NCI-H2029 treated with DMSO at 0.1 percent for 48 hours (cell line): Measurements from ENCODE around the gene FAM43B.

Source experiments
- DNase-seq: peaks from one replicate; lab custom pipeline; 2025; lab: John Stamatoyannopoulos, UW

FAM43B gene

DNA sequence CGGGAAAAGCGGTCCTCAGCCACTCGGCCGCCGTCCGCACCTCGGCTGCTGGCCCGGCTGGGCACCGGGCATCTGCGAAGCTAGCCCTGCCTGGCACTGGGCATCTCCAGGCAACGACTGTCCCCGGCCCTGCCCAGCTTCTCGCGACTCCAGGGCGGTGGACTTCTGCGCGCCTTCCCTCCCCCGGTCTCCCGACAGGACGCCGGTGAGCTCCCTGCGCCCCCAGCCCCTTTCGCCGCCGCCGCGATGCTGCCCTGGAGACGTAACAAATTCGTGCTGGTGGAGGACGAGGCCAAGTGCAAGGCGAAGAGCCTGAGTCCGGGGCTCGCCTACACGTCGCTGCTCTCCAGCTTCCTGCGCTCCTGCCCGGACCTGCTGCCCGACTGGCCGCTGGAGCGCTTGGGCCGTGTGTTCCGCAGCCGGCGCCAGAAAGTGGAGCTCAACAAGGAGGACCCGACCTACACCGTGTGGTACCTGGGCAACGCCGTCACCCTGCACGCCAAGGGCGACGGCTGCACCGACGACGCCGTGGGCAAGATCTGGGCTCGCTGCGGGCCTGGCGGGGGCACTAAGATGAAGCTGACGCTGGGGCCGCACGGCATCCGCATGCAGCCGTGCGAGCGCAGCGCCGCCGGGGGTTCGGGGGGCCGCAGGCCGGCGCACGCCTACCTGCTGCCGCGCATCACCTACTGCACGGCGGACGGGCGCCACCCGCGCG, 514 bp downstream of the FAM43B start:
- DNase-seq: no peak

- no peak for DNase-seq
Observed at GRCh38 chr1:20555025-20555757, 2.8 kb downstream of the FAM43B start.

DNA sequence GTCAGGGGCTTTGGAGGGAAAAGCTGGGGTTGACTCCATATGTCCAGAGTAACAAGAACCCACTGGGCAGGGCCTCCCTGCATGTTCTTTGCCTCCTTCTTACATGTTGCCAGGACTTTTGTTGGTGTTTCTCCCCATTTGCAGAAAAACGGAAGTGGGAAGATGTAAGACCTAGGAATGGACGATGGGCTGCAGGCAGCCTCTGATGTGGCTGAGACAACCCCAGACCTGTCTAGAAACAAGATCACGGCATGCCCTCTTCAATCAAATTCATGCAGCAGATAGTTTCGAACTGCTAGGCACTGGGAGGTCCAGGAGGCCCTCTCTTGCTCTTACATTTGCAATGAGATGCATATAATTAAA, 3.4 kb downstream of the FAM43B start:
- no peak for DNase-seq

DNA sequence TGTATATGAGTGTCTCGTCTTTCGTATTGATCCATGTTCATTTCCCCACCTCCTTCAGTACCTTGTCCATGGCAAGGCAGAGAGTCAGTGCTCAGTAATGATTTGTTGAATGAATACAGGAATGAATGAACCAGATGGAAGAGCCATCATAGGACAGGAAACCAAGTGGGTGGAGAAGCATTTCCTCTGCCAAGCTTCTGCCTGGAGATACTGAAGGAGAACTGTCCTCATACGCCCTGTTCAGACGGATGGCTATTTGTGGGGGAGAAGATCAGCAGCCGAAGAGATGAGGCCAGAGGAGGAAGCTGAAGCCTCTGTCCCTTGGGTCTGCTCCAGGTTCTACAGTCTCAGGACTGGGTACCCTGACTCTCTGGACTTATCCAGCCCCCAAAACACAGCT, 5.8 kb downstream of the FAM43B start:
- no peak for DNase-seq

DNA sequence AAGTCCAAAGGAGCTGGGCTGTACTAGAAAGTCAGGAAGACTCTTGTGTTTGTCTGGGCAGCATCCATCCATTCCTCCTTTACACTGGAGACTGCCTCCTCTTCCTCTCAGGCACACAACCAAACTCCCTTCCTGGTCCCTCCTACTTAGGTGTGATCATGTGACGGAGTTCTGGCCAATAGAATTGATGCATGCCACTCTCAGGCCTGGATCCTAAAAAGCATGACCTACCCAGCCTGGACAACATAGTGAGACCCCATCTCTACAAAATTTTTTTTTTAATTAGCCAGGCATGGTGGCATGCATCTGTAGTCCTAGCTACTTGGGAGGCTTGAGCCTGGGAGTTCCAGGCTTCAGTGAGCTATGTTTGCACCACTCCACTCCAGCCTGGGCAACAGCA, 8.6 kb downstream of the FAM43B start:
- DNase-seq: no peak

DNA sequence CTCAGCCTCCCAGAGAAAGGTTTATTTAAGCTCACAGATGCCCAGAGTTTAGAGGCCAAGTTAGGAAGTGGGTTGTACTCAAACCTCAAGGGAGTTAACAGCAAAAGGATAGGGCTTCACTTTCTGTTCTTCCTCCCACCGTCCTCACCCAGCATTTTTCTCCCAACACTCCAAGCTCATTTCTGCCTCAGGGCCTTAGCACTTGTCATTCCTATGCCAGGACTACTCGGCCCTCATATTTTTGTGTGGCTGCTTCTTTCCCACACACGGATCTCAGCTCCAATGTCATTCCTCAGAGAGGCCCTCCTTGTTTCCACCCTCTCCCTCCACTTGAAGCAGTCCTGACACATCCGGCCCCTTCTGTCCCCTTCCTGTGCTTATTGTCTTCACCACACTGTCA, 12.9 kb downstream of the FAM43B start:
- no peak for DNase-seq

GRCh38 chr1:20569523-20570098, 17.2 kb downstream of the FAM43B start:
- DNase-seq: no peak

DNA sequence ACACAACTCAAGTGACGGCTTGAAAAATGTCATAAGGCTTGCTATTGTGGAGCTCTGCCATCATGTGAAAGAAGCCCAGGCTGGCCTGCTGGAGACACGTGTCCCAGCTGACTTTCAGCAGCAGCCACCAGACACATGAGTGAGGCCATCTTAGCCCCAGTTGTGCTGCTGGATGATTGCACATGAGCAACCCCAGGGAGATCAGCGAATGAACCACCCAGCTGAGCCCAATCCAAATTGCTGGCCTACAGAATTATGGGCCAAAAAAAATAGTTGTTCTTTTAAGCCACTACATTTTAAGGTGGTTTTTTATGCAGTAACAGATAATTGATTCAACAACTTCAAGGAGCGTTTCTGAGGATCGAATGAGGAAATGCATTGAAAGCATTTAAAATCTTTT, 19.1 kb downstream of the FAM43B start:
- DNase-seq: no peak

GRCh38 chr1:20573987-20574386, 21.6 kb downstream of the FAM43B start:
- DNase-seq: no peak

DNA sequence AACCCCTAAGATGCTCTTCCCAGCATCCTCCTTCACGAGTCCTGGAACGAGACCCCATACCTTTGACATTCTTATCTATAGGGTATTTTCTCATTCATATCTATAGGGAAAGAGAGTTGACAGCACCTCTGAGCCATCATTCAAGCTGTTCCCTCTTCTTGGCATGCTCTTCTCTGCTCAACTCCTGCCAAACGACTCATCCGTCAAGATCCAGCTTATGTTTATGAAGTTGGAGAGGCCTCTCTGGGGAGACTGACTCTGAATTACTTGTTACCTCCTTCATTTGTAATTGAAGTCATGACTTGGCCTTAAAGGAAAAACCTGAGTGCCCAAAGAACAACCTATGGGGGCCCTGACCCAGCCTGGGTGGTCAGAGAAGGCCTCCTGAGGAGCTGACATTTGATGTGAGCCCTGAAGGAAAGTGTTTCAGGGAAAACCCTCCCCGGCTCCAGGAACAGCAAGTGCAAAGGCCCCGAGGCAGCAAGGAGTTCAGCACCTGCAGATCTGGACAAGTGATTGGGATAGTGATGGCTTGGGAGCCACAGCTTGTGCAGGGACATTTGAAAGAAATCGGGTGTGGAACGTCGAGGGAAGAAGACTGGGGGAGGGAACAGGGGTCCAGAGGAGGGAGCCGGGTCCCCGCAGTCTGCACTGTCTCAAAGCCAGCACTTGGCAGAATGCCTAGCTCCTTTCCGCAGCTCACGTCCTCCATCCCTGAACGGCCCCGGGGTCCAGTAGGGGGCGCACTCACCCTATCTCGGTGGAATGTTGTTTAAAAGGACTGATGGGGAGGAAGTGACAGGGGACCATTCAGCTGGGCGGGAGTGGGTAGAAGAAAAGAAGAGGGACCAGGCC, 22.5 kb downstream of the FAM43B start:
- peak; percentile 27 for DNase-seq

GRCh38 chr1:20575541-20576336, 23.4 kb downstream of the FAM43B start:
- no peak for DNase-seq

DNA sequence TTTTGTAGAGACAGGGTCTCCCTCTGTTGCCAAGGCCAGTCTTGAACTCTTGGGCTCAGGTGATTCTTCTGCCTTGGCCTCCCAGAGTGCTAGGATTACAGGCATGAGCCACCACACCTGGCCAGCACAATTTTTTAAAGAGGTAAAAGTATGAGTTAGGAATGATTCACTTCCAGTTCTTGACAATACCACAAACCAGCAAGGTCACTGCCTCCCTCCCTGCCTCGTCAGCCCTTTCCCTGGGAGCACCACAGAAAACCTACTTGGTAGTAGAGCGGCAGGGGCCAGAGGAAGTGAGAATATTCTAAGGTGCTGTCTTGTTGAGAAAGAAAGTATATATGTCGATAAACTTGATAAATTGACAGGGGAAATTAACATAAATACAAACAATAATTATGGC, 25.7 kb downstream of the FAM43B start:
- no peak for DNase-seq

DNA sequence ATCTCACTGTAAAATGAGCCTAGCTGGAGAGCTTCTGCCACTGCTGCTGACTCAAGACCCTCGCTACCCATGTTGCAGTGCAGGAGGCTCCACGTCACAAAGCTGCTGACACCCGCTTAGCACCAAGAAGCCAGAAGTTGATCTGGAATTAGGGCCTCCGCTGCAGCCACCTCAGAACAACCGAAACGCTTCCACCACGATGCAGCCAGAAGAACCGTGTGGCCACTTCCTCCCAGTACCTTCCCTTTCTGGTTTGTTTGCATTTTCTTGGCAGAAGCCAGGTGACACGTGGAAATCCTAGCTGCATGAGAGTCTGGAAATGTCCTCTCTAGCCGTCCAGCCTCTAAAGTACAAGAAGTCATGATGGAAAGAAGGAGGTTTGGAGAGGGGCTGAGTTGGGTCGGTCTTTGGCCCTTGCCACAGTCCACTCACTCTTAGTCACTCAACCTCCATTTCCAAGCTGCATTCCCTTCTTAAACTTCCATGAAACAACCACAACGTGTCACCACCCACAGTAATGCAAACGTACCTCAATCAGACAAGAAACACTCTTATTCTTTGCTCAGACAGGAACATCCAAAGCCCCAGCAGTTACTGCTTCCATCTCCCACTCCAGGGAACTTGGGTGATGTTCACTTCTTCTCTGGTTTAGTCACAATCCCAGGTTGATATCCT, 26.5 kb downstream of the FAM43B start:
- no peak for DNase-seq

DNA sequence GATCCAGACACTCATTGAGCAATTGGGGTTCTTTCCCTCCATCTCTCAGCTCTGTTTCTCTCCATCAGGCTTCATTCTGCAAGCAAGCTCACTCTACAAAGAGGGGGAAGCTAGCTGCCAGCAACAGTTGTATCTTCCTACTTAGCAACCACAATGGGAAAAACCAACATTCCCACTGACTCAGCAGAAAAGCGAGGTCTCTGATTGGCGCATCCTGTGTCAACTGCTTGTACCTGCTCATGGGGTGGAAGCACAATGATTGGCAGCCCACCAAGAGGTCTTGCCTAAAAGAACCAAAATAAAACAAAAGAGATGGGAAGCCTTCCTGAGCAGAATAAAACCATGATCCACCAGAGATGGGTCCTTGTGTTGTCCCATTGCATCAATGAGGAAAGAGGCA, 32.5 kb downstream of the FAM43B start:
- no peak for DNase-seq

DNA sequence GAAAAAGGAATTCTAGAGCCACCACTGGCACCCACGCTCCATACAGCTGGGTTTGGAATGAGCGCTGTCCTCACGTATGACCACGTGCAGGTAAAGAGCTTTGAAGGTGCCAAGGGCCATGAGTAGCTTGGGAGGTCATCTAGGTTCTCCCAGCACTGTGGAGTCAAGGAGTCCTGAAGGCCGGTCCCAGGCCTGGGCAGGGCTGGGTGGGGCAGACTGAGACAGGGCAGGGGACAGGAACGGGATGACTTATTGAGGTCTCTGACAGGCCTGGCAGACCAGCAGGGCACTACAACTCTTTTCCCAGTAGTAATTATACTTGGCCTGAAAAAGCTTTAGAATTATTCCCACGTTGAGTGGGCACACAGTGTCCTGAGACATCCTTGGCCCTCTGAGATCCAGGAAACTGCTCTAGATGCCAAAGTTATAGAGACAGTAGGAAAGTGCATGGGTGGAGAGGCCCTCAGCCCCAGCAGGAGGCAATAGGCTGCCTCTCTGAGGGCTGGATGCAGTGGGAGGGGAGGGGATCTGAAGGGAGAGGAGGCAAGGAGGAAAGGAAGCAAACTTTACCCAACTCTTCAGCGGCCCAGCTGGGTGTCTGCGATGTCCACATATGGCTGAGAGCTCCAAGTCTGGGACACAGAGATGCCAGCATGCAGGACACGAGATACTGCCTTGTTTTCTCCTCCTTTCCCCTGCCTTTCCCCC, 34.7 kb downstream of the FAM43B start:
- DNase-seq: no peak

- no peak for DNase-seq
Observed at GRCh38 chr1:20587661-20588053, 35.3 kb downstream of the FAM43B start.

DNA sequence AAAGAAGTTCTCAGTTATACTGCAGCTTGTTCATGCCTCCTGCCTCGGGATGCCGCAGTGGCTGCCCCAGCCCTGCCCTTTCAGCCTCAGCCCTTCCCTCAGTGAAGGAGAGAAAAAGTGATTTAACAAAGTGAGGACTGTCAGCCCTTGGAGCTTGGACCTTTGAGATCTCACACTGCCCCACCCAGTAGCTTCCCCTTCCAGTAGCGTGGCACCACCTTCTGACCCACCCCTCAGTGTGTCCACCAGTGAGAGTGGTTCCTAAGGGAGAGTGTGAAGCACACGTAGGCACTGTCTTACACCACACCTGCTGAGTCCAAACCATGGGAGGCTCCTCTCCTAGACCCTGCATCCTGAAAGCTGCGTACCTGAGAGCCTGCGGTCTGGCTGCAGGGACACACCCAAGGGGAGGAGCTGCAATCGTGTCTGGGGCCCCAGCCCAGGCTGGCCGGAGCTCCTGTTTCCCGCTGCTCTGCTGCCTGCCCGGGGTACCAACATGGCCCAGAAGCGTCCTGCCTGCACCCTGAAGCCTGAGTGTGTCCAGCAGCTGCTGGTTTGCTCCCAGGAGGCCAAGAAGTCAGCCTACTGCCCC, 36.4 kb downstream of the FAM43B start, which contains the start of gene CDA:
CDA (plus strand) TSS at position 464 of the 592 bp plus-strand sequence; CDS start at position 497, 33 bp downstream.
- DNase-seq: no peak

DNA sequence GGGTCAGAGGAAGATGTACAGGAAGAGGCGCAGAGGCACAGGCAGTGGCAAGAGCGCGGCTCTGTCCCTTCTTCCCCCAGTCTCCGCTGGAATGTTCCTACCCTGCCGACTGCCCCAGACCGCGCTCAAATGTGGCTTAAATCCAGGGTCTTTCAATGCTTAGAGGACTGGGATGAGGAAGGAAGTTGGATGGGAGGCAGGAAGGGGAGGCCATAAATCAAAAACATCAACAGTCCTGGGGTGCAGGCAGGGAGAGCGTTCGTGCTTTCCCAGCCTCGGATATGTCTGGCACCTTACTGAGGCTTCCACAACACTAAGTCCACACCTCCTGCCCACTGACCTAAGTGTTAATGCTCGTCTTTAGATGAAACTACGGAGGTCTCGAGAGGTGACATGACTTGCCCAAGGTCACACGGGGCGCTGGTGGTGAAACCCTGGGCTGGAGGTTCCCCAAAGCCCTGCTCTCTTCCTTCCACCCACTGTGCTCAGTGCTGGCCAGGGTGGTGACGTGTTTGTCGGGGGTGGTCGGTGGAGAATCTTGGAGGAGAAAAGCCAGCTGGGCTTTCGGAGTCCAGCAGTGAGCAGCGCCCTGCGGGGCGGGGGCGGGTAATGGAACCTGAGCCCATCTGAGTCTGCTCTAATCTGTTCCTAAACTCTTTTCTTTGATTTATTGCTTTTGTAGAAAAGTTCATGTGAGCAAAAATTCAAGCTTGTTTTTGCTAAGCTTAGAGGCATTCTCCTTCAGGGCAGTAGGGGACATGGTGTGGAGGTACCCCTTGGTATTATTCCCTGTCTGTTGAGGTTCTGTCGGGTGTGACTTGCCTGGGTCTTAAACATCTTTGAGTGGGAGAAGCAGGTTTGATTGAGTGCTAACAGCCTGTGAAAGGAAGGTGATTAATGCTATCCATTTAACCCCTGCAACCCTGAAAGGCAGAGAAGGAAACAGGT, 37.2 kb downstream of the FAM43B start:
- no peak for DNase-seq

DNA sequence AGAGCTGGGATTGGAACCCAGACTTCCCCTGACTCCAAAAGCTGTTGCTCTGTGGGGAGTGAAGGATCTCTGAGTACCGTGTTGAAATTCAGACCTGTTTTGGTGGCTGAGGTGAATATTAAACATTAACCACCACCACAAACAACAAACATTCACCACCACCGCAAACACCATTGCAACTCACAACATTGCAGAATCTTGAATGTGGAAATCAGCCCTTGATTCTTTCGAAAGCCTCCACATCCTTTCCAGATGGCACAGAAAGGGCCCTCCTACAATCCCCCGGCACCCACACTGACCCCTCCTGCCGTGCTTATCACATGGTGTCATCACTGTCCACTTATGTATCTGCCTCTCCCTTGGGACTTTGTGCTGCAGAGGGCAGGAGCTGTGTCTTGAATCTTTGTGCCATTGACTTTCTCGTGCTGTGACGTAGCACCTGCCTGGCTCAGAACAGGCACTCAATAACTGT, 38.0 kb downstream of the FAM43B start:
- DNase-seq: no peak
